Liver (tissue), 9 donors: Measurements from ENCODE around the gene CD19. TPM values are rescaled to one million over a fixed set of nuclear protein-coding genes. Genes with fewer than 3 reads are reported as not detected.

Source experiments
- DNase-seq: peaks from one replicate; pipeline ENCODE4 v3.0.0-alpha.2; 2017; ENCODE audit warnings: low spot score
- H3K27ac ChIP-seq, 2 donors: one replicate each; pipeline ENCODE4 v1.7.0; 2013; ENCODE audit warnings: inconsistent platforms in 2 of 2, low read length in 2 of 2, control low read depth in 1 of 2, low read depth in 1 of 2, mild to moderate bottlenecking in 1 of 2
- H3K27me3 ChIP-seq, 4 donors: one replicate each; pipeline versions ENCODE4 v1.6.1 to v1.7.0; 2013; ENCODE audit warnings: low read length in 3 of 4, inconsistent platforms in 1 of 4, mild to moderate bottlenecking in 1 of 4, moderate library complexity in 1 of 4; ENCODE audit not compliant: control insufficient read depth in 4 of 4, insufficient read depth in 4 of 4
- H3K36me3 ChIP-seq, 4 donors: one replicate each; pipeline versions ENCODE4 v1.6.1 to v1.7.0; 2013; ENCODE audit warnings: low read length in 3 of 4, mild to moderate bottlenecking in 3 of 4, low read depth in 1 of 4, moderate library complexity in 1 of 4; ENCODE audit not compliant: control insufficient read depth in 4 of 4, insufficient read depth in 3 of 4
- H3K4me1 ChIP-seq, 4 donors: one replicate each; pipeline versions ENCODE4 v1.6.1 to v1.7.0; 2013; ENCODE audit warnings: low read length in 3 of 4, mild to moderate bottlenecking in 3 of 4, moderate library complexity in 1 of 4; ENCODE audit not compliant: control insufficient read depth in 4 of 4, insufficient read depth in 4 of 4
- H3K4me3 ChIP-seq, 3 donors: one replicate each; pipeline versions ENCODE4 v1.6.1 to v1.7.0; 2013; ENCODE audit warnings: low read length in 3 of 3, control low read depth in 1 of 3, low read depth in 1 of 3, mild to moderate bottlenecking in 1 of 3
- H3K9ac ChIP-seq, 2 donors: one replicate each; pipeline ENCODE4 v1.7.0; 2013; ENCODE audit warnings: low read length in 2 of 2, mild to moderate bottlenecking in 2 of 2, moderate library complexity in 2 of 2, control low read depth in 1 of 2, low read depth in 1 of 2
- H3K9me3 ChIP-seq, 4 donors: one replicate each; pipeline versions ENCODE4 v1.6.1 to v1.7.0; 2013; ENCODE audit warnings: low read length in 3 of 4; ENCODE audit not compliant: control insufficient read depth in 4 of 4
- EGR1 ChIP-seq, 2 donors: IDR thresholded peaks; 2 replicates each; pipeline ENCODE4 v1.6.1; 2016 to 2018; ENCODE audit warnings: antibody characterized with exemption in 2 of 2, low read depth in 2 of 2
- FOXA1 ChIP-seq: IDR thresholded peaks from 2 replicates; pipeline ENCODE4 v1.6.1; 2016; ENCODE audit warnings: antibody characterized with exemption
- FOXA2 ChIP-seq: IDR thresholded peaks from 2 replicates; pipeline ENCODE4 v1.6.1; 2016; ENCODE audit warnings: antibody characterized with exemption
- GABPA ChIP-seq, 2 donors: IDR thresholded peaks in 1 of 2; conservative IDR thresholded peaks in 1 of 2; 2 replicates each; pipeline ENCODE4 v1.6.1; 2016; ENCODE audit warnings: antibody characterized with exemption in 2 of 2, mild to moderate bottlenecking in 1 of 2, moderate library complexity in 1 of 2
- HNF4A ChIP-seq, 2 donors: conservative IDR thresholded peaks; 2 replicates each; pipeline ENCODE4 v1.6.1; 2016; ENCODE audit warnings: antibody characterized with exemption in 2 of 2, mild to moderate bottlenecking in 2 of 2
- HNF4G ChIP-seq: IDR thresholded peaks from 2 replicates; pipeline ENCODE4 v1.6.1; 2016; ENCODE audit warnings: antibody characterized with exemption
- NR2F2 ChIP-seq: IDR thresholded peaks from 2 replicates; pipeline ENCODE4 v1.6.1; 2016; ENCODE audit warnings: antibody characterized with exemption
- RAD21 ChIP-seq, 2 donors: IDR thresholded peaks; 2 replicates each; pipeline ENCODE4 v1.6.1; 2016; ENCODE audit warnings: antibody characterized with exemption in 2 of 2, mild to moderate bottlenecking in 2 of 2
- SP1 ChIP-seq: IDR thresholded peaks from 2 replicates; pipeline ENCODE4 v1.6.1; 2018; ENCODE audit warnings: antibody characterized with exemption, mild to moderate bottlenecking
- TAF1 ChIP-seq: conservative IDR thresholded peaks from 2 replicates; pipeline ENCODE4 v1.6.1; 2016; ENCODE audit warnings: antibody characterized with exemption, mild to moderate bottlenecking
- YY1 ChIP-seq: IDR thresholded peaks from 2 replicates; pipeline ENCODE4 v1.6.1; 2016; ENCODE audit warnings: antibody characterized with exemption, mild to moderate bottlenecking
- WGBS: extraction: QIAGEN DNeasy Blood & Tissue Kit; methylation state at CpG from one replicate; pipeline ENCODE4 v1.1.7; 2013; 5-methylcytosine and 5-hydroxymethylcytosine counted together
- polyA plus RNA-seq, 2 donors: library from polyadenylated mRNA; stranded (reverse) in 1 of 2; unstranded in 1 of 2; fragments of 200-250 nt in 1 of 2; fragments of >200 nt in 1 of 2; fragmentation: Nextera tagmentation in 1 of 2; extraction: Ambion mirVana in 1 of 2; gene quantifications; one replicate each; pipeline versions ENCODE4 v1.2.1 to v1.2.3, GENCODE V29; 2013 to 2015
- total RNA-seq, 2 donors: library from RNA; depleted of rRNA; stranded (reverse); fragments of >200 nt; gene quantifications; one replicate each; pipeline ENCODE4 v1.2.3, GENCODE V29; 2014
- TF ChIP-seq, protein P1 (sequence below): IDR thresholded peaks from 2 replicates; pipeline ENCODE4 v1.6.1; 2016; ENCODE audit warnings: antibody characterized with exemption
- TF ChIP-seq, protein P2 (sequence below): IDR thresholded peaks from 2 replicates; pipeline ENCODE4 v1.6.1; 2016; ENCODE audit warnings: antibody characterized with exemption, mild to moderate bottlenecking
- TF ChIP-seq, protein P3 (sequence below): IDR thresholded peaks from 2 replicates; pipeline ENCODE4 v1.6.1; 2016; ENCODE audit warnings: antibody characterized with exemption
- TF ChIP-seq, protein P4 (sequence below): IDR thresholded peaks from 2 replicates; pipeline ENCODE4 v1.6.1; 2016; ENCODE audit warnings: antibody characterized with exemption
- donor health status: healthy.
- donor health status: healthy.
- donor health status: healthy.
- donor health status: healthy.
- donor health status: healthy.

CD19 gene
- total and polyA plus RNA-seq, 4 donors: 0.08 to 1.2 (median 0.49) TPM

DNA sequence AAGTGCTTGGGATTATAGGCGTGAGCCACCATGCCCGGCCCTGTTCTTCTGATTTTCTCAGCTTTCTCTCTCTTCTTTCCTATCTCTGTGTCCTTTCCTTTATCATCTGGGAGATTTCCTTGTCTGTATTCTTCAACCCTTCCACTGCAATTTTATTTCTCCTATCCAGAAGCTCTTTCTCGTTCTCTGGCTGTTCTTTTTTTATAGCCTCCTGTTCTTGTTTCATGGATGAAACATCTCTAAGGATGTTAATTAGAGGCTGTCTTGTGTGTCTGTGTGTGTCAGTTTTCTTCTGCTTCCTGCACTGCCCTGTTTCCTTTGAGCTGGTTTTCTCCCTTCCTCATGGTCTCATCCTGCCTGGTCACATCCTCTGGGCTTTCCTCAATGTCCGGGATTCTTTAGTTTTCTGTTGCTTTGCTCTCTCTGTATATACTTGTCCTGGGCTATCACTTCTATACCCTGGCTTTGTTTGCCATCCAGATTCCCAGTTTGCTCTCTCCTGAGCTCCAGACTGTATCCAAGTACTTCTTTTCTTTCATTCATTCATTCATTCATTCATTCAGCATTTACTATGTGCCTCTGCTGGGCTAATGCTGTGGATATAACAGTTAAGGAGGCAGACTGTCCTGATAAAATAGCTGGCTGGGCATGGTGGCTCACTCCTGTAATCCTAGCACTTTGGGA is 55.5 kb downstream of the CD19 start:
- peaks cover 3 to 40% (median 6%) of the 10 kb centered on the region in 4 donors for H3K36me3 ChIP-seq

More for the DNA sequence above, 55.5 kb downstream of the CD19 start:
- Histone ChIP-seq H3K9ac (no peak overlapping the region), H3K4me1 (no peaks in the 10 kb centered on the region), H3K4me3 (no peak overlapping the region), H3K27me3 (no peaks in the 10 kb centered on the region), H3K27ac (no peak overlapping the region), H3K9me3 (peaks cover 0 to 3% (median 0%) of the 10 kb centered on the region in 4 donors)
- no peak for DNase-seq
- WGBS: 94% methylated on average over 4 of the region's 4 CpGs
- TF ChIP-seq RAD21 (IDR thresholded peaks at IDR 0.05) (no peak), HNF4G (no peak), SP1 (no peak), EGR1 (IDR thresholded peaks at IDR 0.05; ENCODE audit: low read depth in 2 of 2) (no peak), GABPA (IDR thresholded peaks at IDR 0.05 in 1 of 2, conservative IDR thresholded peaks at IDR 0.05 in 1 of 2) (no peak), TAF1 (no peak), YY1 (no peak), NR2F2 (no peak), HNF4A (conservative IDR thresholded peaks at IDR 0.05) (no peak), FOXA1 (no peak), FOXA2 (no peak)
- TF ChIP-seq, protein P1, sequence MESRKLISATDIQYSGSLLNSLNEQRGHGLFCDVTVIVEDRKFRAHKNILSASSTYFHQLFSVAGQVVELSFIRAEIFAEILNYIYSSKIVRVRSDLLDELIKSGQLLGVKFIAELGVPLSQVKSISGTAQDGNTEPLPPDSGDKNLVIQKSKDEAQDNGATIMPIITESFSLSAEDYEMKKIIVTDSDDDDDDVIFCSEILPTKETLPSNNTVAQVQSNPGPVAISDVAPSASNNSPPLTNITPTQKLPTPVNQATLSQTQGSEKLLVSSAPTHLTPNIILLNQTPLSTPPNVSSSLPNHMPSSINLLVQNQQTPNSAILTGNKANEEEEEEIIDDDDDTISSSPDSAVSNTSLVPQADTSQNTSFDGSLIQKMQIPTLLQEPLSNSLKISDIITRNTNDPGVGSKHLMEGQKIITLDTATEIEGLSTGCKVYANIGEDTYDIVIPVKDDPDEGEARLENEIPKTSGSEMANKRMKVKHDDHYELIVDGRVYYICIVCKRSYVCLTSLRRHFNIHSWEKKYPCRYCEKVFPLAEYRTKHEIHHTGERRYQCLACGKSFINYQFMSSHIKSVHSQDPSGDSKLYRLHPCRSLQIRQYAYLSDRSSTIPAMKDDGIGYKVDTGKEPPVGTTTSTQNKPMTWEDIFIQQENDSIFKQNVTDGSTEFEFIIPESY: no peak
- TF ChIP-seq, protein P2, sequence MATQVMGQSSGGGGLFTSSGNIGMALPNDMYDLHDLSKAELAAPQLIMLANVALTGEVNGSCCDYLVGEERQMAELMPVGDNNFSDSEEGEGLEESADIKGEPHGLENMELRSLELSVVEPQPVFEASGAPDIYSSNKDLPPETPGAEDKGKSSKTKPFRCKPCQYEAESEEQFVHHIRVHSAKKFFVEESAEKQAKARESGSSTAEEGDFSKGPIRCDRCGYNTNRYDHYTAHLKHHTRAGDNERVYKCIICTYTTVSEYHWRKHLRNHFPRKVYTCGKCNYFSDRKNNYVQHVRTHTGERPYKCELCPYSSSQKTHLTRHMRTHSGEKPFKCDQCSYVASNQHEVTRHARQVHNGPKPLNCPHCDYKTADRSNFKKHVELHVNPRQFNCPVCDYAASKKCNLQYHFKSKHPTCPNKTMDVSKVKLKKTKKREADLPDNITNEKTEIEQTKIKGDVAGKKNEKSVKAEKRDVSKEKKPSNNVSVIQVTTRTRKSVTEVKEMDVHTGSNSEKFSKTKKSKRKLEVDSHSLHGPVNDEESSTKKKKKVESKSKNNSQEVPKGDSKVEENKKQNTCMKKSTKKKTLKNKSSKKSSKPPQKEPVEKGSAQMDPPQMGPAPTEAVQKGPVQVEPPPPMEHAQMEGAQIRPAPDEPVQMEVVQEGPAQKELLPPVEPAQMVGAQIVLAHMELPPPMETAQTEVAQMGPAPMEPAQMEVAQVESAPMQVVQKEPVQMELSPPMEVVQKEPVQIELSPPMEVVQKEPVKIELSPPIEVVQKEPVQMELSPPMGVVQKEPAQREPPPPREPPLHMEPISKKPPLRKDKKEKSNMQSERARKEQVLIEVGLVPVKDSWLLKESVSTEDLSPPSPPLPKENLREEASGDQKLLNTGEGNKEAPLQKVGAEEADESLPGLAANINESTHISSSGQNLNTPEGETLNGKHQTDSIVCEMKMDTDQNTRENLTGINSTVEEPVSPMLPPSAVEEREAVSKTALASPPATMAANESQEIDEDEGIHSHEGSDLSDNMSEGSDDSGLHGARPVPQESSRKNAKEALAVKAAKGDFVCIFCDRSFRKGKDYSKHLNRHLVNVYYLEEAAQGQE: no peak
- TF ChIP-seq, protein P3, sequence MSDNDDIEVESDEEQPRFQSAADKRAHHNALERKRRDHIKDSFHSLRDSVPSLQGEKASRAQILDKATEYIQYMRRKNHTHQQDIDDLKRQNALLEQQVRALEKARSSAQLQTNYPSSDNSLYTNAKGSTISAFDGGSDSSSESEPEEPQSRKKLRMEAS: no peak
- TF ChIP-seq, protein P4, sequence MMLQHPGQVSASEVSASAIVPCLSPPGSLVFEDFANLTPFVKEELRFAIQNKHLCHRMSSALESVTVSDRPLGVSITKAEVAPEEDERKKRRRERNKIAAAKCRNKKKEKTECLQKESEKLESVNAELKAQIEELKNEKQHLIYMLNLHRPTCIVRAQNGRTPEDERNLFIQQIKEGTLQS: no peak

Other genes starting within 250 kb of the CD19 start
- gene EIF3C, start 220.5 kb upstream of the CD19 start, total RNA-seq: 100 to 1,000 TPM; 114 to 117 TPM
- 100 to 1,000 TPM; 212 TPM for gene EIF3C, start 220.5 kb upstream of the CD19 start, polyA plus RNA-seq
- 1 to 10 TPM in 1 of 2 donors, under 1 TPM in 1; 0.98 to 7.0 TPM for gene NPIPB9, start 180.2 kb upstream of the CD19 start, total RNA-seq
- under 1 TPM; 0.06 to 0.83 TPM for gene NPIPB9, start 180.2 kb upstream of the CD19 start, polyA plus RNA-seq
- gene ATXN2L, start 109.0 kb upstream of the CD19 start, total RNA-seq: 10 to 100 TPM; 37.0 to 40.7 TPM
- 10 to 100 TPM; 23.1 to 28.7 TPM for gene ATXN2L, start 109.0 kb upstream of the CD19 start, polyA plus RNA-seq
- gene TUFM, start 85.6 kb upstream of the CD19 start, total RNA-seq: 10 to 100 TPM; 90.4 to 96.0 TPM
- 100 to 1,000 TPM; 177 to 191 TPM for gene TUFM, start 85.6 kb upstream of the CD19 start, polyA plus RNA-seq
- gene SH2B1, start 68.1 kb upstream of the CD19 start, total RNA-seq: 10 to 100 TPM in 1 of 2 donors, 1 to 10 TPM in 1; 8.3 to 10.5 TPM
- 10 to 100 TPM in 1 of 2 donors, 1 to 10 TPM in 1; 4.9 to 13.0 TPM for gene SH2B1, start 68.1 kb upstream of the CD19 start, polyA plus RNA-seq
- gene ATP2A1, start 53.5 kb upstream of the CD19 start, total RNA-seq: under 1 TPM; 0.09 to 0.17 TPM
- under 1 TPM; 0.07 to 0.23 TPM for gene ATP2A1, start 53.5 kb upstream of the CD19 start, polyA plus RNA-seq
- 10 to 100 TPM in 1 of 2 donors, 1 to 10 TPM in 1; 7.5 to 16.1 TPM for gene RABEP2, start 6.7 kb upstream of the CD19 start, total RNA-seq
- 1 to 10 TPM; 3.0 to 9.1 TPM for gene RABEP2, start 6.7 kb upstream of the CD19 start, polyA plus RNA-seq
- 10 to 100 TPM; 16.7 to 17.6 TPM for gene NFATC2IP, start 19.0 kb downstream of the CD19 start, total RNA-seq
- 1 to 10 TPM; 5.8 to 7.1 TPM for gene NFATC2IP, start 19.0 kb downstream of the CD19 start, polyA plus RNA-seq
- gene SPNS1, start 42.8 kb downstream of the CD19 start, total RNA-seq: 10 to 100 TPM; 11.5 to 19.1 TPM
- 10 to 100 TPM; 12.2 to 20.5 TPM for gene SPNS1, start 42.8 kb downstream of the CD19 start, polyA plus RNA-seq
- 1 to 10 TPM; 1.3 to 2.3 TPM for gene LAT, start 53.1 kb downstream of the CD19 start, total RNA-seq
- gene LAT, start 53.1 kb downstream of the CD19 start, polyA plus RNA-seq: 1 to 10 TPM; 1.5 to 1.8 TPM